ENCODE data around the gene NT5C1B. TPM values are rescaled to one million over a fixed set of nuclear protein-coding genes. Genes with fewer than 3 reads are reported as not detected.

NT5C1B gene
- total RNA-seq, 1 experiment from 2014 or later: not detected

DNA sequence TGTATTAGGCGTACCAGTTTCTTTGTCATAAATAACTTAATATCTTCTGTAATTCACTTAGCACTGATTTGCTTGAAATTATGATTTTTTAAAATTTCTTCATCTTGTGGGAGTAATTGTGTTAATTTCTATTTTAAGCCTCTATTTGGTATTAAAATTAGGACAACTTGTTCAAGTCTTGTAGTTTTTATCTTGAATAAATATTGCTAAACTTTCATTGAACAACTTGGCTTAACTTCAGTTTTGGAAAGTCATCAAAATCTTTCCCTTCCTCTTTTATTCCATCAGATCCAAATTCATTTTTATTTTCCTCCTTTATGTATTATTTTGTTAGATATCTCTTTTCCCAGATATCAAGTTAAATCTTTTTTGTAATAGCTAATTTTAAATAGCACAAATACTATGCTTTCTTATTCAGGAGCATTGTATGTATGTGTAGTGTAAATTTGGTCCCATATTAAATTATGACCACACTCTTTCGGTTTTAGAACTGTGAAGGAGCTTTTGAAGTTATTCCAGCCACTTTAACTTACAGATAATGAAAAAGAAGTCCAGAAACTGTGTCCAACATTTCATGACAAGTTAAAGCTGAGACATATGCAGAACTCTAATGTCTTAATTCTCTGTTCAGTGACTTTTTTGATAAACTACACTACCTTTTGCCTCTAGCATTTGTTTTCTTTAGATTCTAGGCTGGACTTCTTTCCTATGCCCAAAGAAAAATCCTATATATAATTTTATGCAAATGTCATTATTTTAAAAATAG, 31.7 kb upstream of the NT5C1B start:
- H3K27me3 ChIP-seq (ENCODE audit: insufficient read depth, low read depth): no peaks in the 10 kb centered on the region
- no peak overlapping the region for H3K27ac ChIP-seq
- no peak overlapping the region for H2AFZ ChIP-seq
- H3K4me1 ChIP-seq (replicated peaks; ENCODE audit: insufficient read depth): 0 out of 2 replicates have a peak, but pooled peaks cover 4% of the 10 kb centered on the region
- H3F3A ChIP-seq (ENCODE audit: insufficient read depth, low read depth): no peaks in the 10 kb centered on the region; the same call in 1 of the 2 replicates
- H3K9me3 ChIP-seq (ENCODE audit: insufficient read depth, low read depth): no peaks in the 10 kb centered on the region
- no peaks in the 10 kb centered on the region for H4K20me1 ChIP-seq (ENCODE audit: insufficient read depth)
- TF ChIP-seq EZH2 (IDR thresholded peaks at IDR 0.05; ENCODE audit: low read depth): no peak
- TF ChIP-seq, protein P1, sequence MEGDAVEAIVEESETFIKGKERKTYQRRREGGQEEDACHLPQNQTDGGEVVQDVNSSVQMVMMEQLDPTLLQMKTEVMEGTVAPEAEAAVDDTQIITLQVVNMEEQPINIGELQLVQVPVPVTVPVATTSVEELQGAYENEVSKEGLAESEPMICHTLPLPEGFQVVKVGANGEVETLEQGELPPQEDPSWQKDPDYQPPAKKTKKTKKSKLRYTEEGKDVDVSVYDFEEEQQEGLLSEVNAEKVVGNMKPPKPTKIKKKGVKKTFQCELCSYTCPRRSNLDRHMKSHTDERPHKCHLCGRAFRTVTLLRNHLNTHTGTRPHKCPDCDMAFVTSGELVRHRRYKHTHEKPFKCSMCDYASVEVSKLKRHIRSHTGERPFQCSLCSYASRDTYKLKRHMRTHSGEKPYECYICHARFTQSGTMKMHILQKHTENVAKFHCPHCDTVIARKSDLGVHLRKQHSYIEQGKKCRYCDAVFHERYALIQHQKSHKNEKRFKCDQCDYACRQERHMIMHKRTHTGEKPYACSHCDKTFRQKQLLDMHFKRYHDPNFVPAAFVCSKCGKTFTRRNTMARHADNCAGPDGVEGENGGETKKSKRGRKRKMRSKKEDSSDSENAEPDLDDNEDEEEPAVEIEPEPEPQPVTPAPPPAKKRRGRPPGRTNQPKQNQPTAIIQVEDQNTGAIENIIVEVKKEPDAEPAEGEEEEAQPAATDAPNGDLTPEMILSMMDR (conservative IDR thresholded peaks at IDR 0.05): no peak
- H3K4me3 ChIP-seq: no peak overlapping the region
- ChIA-PET POLR2A (ENCODE audit: unreplicated experiment) (no interaction called here), CTCF (no interaction called here)
- no TSS peak for BruUV-seq (replicated peaks)
- no peak for DNase-seq
- H3K36me3 ChIP-seq (ENCODE audit: low read depth): no peaks in the 10 kb centered on the region
- intact Hi-C loops (cut with micrococcal nuclease; ENCODE audit: unreplicated experiment): no loop called here
- no peaks in the 10 kb centered on the region for H3K79me2 ChIP-seq (ENCODE audit: low read depth)
- H3K9me2 ChIP-seq (ENCODE audit: insufficient read depth): no peaks in the 10 kb centered on the region
- no peak overlapping the region for H3K4me2 ChIP-seq

- H3K4me1 ChIP-seq (replicated peaks; ENCODE audit: insufficient read depth): 0 out of 2 replicates have a peak, but pooled peaks cover 4% of the 10 kb centered on the region
- no peaks in the 10 kb centered on the region for H3K9me2 ChIP-seq (ENCODE audit: insufficient read depth)
- H4K20me1 ChIP-seq (ENCODE audit: insufficient read depth): no peaks in the 10 kb centered on the region
- no peak overlapping the region for H3K4me3 ChIP-seq
- no TSS peak for BruUV-seq (replicated peaks)
- H3K4me2 ChIP-seq: no peak overlapping the region
- no peaks in the 10 kb centered on the region for H3K9me3 ChIP-seq (ENCODE audit: insufficient read depth, low read depth)
- ChIA-PET CTCF (no interaction called here), POLR2A (ENCODE audit: unreplicated experiment) (no interaction called here)
- H3K27me3 ChIP-seq (ENCODE audit: insufficient read depth, low read depth): no peaks in the 10 kb centered on the region
- H3K27ac ChIP-seq: no peak overlapping the region
- intact Hi-C loops (cut with micrococcal nuclease; ENCODE audit: unreplicated experiment): no loop called here
- no peak for TF ChIP-seq EZH2 (IDR thresholded peaks at IDR 0.05; ENCODE audit: low read depth)
- TF ChIP-seq, protein P1 (conservative IDR thresholded peaks at IDR 0.05): no peak
- H3K36me3 ChIP-seq (ENCODE audit: low read depth): no peaks in the 10 kb centered on the region
- no peak overlapping the region for H2AFZ ChIP-seq
- DNase-seq: no peak
- H3K79me2 ChIP-seq (ENCODE audit: low read depth): no peaks in the 10 kb centered on the region
- H3F3A ChIP-seq (ENCODE audit: insufficient read depth, low read depth): no peaks in the 10 kb centered on the region; the same call in 1 of the 2 replicates
Observed at GRCh38 chr2:18619091-18619490, 29.7 kb upstream of the NT5C1B start.

DNA sequence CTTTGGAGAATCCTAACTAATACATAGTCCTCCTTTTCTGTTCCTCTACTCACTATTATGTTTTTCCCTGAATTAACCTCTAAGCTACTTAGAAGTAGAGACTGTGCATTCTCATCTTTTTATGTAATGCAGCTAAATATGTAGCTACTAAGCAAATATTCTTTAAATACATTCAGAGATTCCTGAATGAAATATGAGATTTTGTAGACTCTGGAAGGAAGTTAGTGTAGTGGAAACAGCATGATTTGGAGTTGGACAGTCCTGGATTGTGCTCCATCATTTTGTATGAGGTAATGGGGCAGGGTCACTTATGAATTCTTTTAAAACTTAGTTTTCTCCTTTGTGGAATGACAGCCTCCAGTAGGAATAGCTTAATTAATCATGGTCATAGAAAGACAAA, 24.7 kb upstream of the NT5C1B start:
- H3K9me2 ChIP-seq (ENCODE audit: insufficient read depth): no peaks in the 10 kb centered on the region
- ChIA-PET CTCF (no interaction called here), POLR2A (ENCODE audit: unreplicated experiment) (no interaction called here)
- H3K79me2 ChIP-seq (ENCODE audit: low read depth): no peaks in the 10 kb centered on the region
- H3K4me2 ChIP-seq: no peak overlapping the region
- no peak for TF ChIP-seq EZH2 (IDR thresholded peaks at IDR 0.05; ENCODE audit: low read depth)
- TF ChIP-seq, protein P1 (conservative IDR thresholded peaks at IDR 0.05): no peak
- BruUV-seq (replicated peaks): no TSS peak
- DNase-seq: no peak
- H2AFZ ChIP-seq: no peak overlapping the region
- no peaks in the 10 kb centered on the region for H4K20me1 ChIP-seq (ENCODE audit: insufficient read depth)
- peaks cover 7% of the 10 kb centered on the region; the same call in 1 of the 2 replicates for H3F3A ChIP-seq (ENCODE audit: insufficient read depth, low read depth)
- no peak overlapping the region for H3K27ac ChIP-seq
- no peak overlapping the region for H3K4me3 ChIP-seq
- intact Hi-C loops (cut with micrococcal nuclease; ENCODE audit: unreplicated experiment): no loop called here
- H3K36me3 ChIP-seq (ENCODE audit: low read depth): no peaks in the 10 kb centered on the region
- peaks cover 11% of the 10 kb centered on the region; the same call in 1 of the 2 replicates for H3K4me1 ChIP-seq (replicated peaks; ENCODE audit: insufficient read depth)
- H3K27me3 ChIP-seq (ENCODE audit: insufficient read depth, low read depth): no peaks in the 10 kb centered on the region
- H3K9me3 ChIP-seq (ENCODE audit: insufficient read depth, low read depth): no peaks in the 10 kb centered on the region

Data from PC-9 (cell line).